Erythroblast (primary cell): ENCODE results near the gene C1GALT1.

Experiments
- DNase-seq, 2 experiments: peaks; one replicate each; lab custom pipeline; 2025; lab: John Stamatoyannopoulos, UW
- GATA1 ChIP-seq: IDR thresholded peaks from 2 replicates; pipeline ENCODE4 v1.6.1; 2011; ENCODE audit warnings: low read depth, mild to moderate bottlenecking, control low read depth, low read length, moderate library complexity
- POLR2A ChIP-seq: IDR thresholded peaks from 2 replicates; pipeline ENCODE4 v1.6.1; 2011; ENCODE audit warnings: mild to moderate bottlenecking, low read length

C1GALT1 gene

GRCh38 chr7:7156663-7157062 lies 25.7 kb upstream of the C1GALT1 start:
- TF ChIP-seq POLR2A (no peak), GATA1 (no peak)
- peak in 1 of 2 experiments; percentile 14 for DNase-seq

- TF ChIP-seq GATA1 (no peak), POLR2A (peak; percentile 44)
- DNase-seq, result peak; percentile 23 to 25
Measured at GRCh38 chr7:7157177-7157886, 25.0 kb upstream of the C1GALT1 start.

- no peak for DNase-seq
- TF ChIP-seq GATA1 (no peak), POLR2A (no peak)
Measured at GRCh38 chr7:7157887-7158271, 24.5 kb upstream of the C1GALT1 start.

- DNase-seq, result no peak
- TF ChIP-seq GATA1 (no peak), POLR2A (no peak)
Measured at GRCh38 chr7:7159063-7159658, 23.2 kb upstream of the C1GALT1 start.

GRCh38 chr7:7164591-7164990 lies 17.8 kb upstream of the C1GALT1 start:
- DNase-seq, result no peak
- TF ChIP-seq GATA1 (no peak), POLR2A (no peak)

GRCh38 chr7:7165372-7165771 lies 17.0 kb upstream of the C1GALT1 start:
- TF ChIP-seq GATA1 (no peak), POLR2A (no peak)
- DNase-seq, result no peak

GRCh38 chr7:7166318-7166717 lies 16.0 kb upstream of the C1GALT1 start:
- TF ChIP-seq POLR2A (no peak), GATA1 (no peak)
- DNase-seq, result peak; percentile 10 to 48

- DNase-seq, result no peak
- TF ChIP-seq GATA1 (no peak), POLR2A (no peak)
Measured at GRCh38 chr7:7169296-7169695, 13.0 kb upstream of the C1GALT1 start.

- TF ChIP-seq POLR2A (no peak), GATA1 (no peak)
- DNase-seq, result no peak
Measured at GRCh38 chr7:7173956-7174632, 8.2 kb upstream of the C1GALT1 start.

GRCh38 chr7:7175075-7175695 lies 7.2 kb upstream of the C1GALT1 start:
- no peak for DNase-seq
- TF ChIP-seq POLR2A (no peak), GATA1 (no peak)

GRCh38 chr7:7176406-7177043 lies 5.8 kb upstream of the C1GALT1 start:
- no peak for DNase-seq
- TF ChIP-seq POLR2A (no peak), GATA1 (no peak)

GRCh38 chr7:7177044-7177517 lies 5.3 kb upstream of the C1GALT1 start:
- DNase-seq, result no peak
- no peak for TF ChIP-seq GATA1
- no peak for TF ChIP-seq POLR2A

GRCh38 chr7:7178081-7178480 lies 4.3 kb upstream of the C1GALT1 start:
- TF ChIP-seq POLR2A (no peak), GATA1 (no peak)
- no peak for DNase-seq
